ENCODE results near the gene ECHS1. TPM values are rescaled to one million over a fixed set of nuclear protein-coding genes. Genes with fewer than 3 reads are reported as not detected.
A peak's percentile ranks its signal among the peaks of the same experiment; 100 is the strongest.

The ECHS1 gene
- polyA plus RNA-seq, 1 donor: 126 TPM

DNA sequence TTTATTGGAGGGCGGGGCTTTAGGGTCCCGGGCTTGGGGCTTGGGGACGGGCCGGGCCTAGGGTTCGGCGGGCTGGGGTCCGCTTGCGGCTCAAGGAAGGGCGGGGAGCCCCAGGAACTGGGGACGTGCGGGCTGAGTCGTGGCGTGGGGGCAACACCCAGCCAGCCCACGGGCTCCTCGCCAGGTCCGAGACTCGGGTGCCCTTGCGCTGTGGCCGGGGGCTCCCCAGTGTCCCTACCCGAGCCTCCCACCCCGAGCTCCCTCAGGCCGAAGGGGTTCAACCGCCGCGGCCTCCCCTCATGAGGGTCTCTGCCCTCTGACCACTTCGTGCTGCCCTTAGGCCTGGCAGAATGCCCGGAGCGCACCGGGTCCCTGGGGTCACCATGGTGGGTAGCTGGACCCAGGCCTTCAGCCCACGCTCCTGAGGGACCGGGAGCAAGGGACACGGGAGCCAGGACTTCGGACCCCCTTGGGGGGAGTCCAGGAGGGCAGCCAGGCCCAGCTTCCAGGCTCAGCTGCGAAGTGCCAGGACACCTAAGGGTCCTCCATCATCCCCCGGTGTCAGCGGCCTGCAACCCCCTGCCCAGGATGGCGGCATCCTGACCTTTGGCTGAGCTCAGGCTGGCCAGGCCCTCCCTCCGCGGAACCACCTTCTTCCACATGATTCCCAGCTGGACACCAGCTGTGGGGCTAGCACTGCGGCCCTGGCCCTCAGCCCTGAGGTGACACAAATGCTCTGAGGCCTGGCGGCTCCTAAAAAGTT lies 14.8 kb downstream of the ECHS1 start:
- H3K36me3 ChIP-seq (ENCODE audit: control insufficient read depth, insufficient read depth, low read length): peaks cover 36% of the 10 kb centered on the region

DNA sequence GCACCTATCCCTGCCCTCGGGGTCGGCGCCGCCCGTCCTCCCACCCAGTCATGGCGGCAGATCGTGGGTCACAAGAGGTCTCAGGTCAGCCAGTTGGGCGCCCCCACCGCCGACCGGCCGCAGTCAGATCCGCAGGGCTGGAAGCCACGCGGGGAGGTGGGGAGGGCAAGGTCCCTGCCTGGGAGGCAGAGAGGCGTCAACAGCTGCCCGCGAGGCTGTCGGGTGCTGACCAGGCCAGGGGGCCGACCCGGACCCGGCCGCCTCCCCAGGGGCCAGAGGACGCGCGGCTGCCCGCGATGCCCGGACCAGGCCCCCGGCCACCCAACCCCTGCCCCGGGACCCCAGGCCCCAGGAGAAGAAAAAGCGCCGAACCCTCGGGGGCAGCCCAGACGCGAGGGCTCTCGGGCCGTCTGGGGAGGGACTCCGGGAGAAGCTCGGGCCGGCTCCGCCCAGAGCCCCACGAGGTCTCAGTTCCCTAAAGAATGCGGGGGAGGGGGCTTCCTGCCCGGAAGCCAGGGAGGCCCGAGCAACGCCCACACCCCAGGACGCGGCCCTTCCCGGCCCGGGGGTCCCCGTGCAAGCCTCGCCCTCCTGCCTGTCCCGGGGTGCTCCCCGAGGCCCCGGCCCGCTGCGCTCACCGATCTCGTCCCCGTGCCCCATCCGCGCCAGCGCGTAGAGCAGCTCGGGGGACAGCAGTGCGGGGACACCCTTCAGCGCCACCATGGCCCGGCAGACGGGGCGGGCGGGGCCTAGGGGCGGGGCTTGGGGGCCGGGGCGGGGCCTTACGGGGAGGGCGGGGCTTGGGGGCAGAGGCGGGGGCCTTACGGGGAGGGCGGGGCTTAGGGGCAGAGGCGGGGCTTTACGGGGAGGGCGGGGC lies 15.6 kb downstream of the ECHS1 start, which contains the start of gene FUOM:
Gene FUOM, minus strand, starts transcription at position 735 of the 877 bp plus-strand sequence. Its CDS starts 12 bp downstream, at position 723.
- Histone ChIP-seq H3K4me1 (ENCODE audit: control insufficient read depth, insufficient read depth, low read length) (peaks cover 38% of the 10 kb centered on the region), H3K36me3 (ENCODE audit: control insufficient read depth, insufficient read depth, low read length) (peaks cover 29% of the 10 kb centered on the region), H3K27ac (ENCODE audit: low read length) (peak within 1 kb of the TSS; percentile 71), H3K27me3 (ENCODE audit: control insufficient read depth, insufficient read depth, low read length) (no peaks in the 10 kb centered on the region), H3K4me3 (ENCODE audit: low read length) (peak within 1 kb of the TSS; percentile 38), H3K9me3 (ENCODE audit: control insufficient read depth, low read depth, low read length) (peaks cover 10% of the 10 kb centered on the region)
- no CpG with 5 or more reads among the region's 83 CpGs for WGBS (ENCODE audit: insufficient coverage, low lambda C conversion rate)
- peak in 1 of 2 donors; percentile 68 for DNase-seq

More for the DNA sequence above, 14.8 kb downstream of the ECHS1 start:
- Histone ChIP-seq H3K4me3 (ENCODE audit: low read length) (no peak overlapping the region), H3K9me3 (ENCODE audit: control insufficient read depth, low read depth, low read length) (peaks cover 10% of the 10 kb centered on the region), H3K27me3 (ENCODE audit: control insufficient read depth, insufficient read depth, low read length) (no peaks in the 10 kb centered on the region), H3K27ac (ENCODE audit: low read length) (peak overlapping the region; percentile 42), H3K4me1 (ENCODE audit: control insufficient read depth, insufficient read depth, low read length) (peaks cover 38% of the 10 kb centered on the region)
- WGBS (ENCODE audit: insufficient coverage, low lambda C conversion rate): 80% methylated on average over 1 of the region's 41 CpGs
- no peak for DNase-seq

DNA sequence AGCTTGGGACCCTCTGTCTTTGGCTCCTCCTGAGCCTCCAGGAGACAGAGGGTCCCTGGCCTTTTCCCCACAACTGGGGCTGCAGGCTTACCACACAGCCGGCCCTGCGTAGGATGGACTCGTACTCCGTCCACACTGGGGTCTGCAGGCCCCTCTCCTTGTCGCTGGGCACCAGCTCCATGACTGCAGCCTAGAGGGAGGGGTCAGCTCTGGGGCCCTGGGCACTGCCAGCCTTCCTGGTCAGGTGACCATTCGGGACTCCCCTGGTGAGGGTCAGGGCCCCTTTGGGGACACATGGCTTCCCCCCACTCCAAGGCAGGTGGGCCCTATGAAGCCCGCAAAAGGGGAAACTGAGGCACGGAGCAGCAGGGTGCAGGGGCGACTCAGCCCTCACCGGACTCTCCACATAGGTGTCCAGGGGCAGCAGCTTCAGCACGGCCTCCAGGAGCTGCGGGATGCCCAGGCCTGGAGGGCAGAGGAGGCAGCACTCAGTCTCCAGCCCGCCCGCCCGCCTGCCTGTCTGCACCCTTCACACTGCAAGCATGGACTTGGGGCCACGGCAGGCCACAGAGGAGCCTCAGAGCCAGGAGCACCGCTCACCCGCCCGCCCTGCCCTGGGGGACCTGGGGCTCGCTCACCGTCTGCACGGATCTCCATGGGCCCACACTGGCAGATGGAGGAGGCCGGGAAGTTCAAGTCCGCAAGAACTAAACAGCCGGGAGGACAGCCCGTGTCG lies 16.4 kb downstream of the ECHS1 start:
- WGBS (ENCODE audit: insufficient coverage, low lambda C conversion rate): no CpG with 5 or more reads among the region's 27 CpGs
- Histone ChIP-seq H3K27me3 (ENCODE audit: control insufficient read depth, insufficient read depth, low read length) (no peaks in the 10 kb centered on the region), H3K4me3 (ENCODE audit: low read length) (peak overlapping the region; percentile 38), H3K36me3 (ENCODE audit: control insufficient read depth, insufficient read depth, low read length) (peaks cover 28% of the 10 kb centered on the region), H3K4me1 (ENCODE audit: control insufficient read depth, insufficient read depth, low read length) (peaks cover 38% of the 10 kb centered on the region), H3K27ac (ENCODE audit: low read length) (no peak overlapping the region), H3K9me3 (ENCODE audit: control insufficient read depth, low read depth, low read length) (peaks cover 10% of the 10 kb centered on the region)
- DNase-seq: no peak

DNA sequence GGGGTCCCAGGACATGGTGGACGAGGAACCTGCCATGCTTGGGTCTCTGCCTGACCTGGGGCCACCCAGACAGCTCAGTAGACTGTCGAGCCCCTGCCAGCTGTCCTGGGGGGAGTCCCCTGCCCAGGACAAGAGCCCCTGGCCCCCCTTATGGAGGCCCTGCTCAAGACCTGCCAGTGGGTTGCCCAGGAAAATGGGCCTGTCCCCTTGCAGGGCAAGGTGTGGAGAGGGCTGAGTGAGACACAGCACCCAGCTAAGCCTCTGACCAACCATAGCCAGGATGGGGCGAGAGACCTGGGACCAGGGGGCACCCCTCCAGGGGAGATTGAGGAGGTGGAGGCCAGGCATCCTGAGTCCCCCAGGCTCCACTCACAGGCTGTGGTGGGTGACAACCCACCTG lies 17.2 kb downstream of the ECHS1 start:
- no peaks in the 10 kb centered on the region for H3K27me3 ChIP-seq (ENCODE audit: control insufficient read depth, insufficient read depth, low read length)

DNA sequence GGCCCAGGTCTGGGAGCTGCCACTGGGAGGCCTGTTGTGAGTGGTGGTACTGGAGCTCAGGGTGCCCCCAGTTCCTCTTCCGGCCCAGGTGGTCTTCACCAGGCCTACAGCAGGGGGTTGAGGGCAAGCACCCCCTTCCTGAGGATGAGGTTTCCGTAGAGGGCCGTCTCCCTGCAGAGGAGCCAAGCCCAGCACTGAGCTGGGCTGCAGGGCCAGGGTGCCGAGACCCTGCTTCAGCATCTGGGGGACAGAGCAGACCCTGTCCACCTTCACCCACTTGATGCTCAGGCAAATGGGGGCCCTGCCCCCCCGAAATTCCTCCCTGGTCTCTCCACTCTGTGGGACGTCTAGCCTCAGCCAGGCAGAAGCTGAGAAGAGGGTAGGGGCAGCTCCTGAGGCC lies 17.9 kb downstream of the ECHS1 start:
- Histone ChIP-seq H3K27ac (ENCODE audit: low read length) (no peak overlapping the region), H3K36me3 (ENCODE audit: control insufficient read depth, insufficient read depth, low read length) (peaks cover 30% of the 10 kb centered on the region), H3K4me3 (ENCODE audit: low read length) (no peak overlapping the region), H3K27me3 (ENCODE audit: control insufficient read depth, insufficient read depth, low read length) (no peaks in the 10 kb centered on the region), H3K9me3 (ENCODE audit: control insufficient read depth, low read depth, low read length) (peaks cover 14% of the 10 kb centered on the region), H3K4me1 (ENCODE audit: control insufficient read depth, insufficient read depth, low read length) (peaks cover 35% of the 10 kb centered on the region)
- no peak for DNase-seq
- WGBS (ENCODE audit: insufficient coverage, low lambda C conversion rate): no CpG with 5 or more reads among the region's 6 CpGs

More for the DNA sequence above, 17.2 kb downstream of the ECHS1 start:
- Histone ChIP-seq H3K4me1 (ENCODE audit: control insufficient read depth, insufficient read depth, low read length) (peaks cover 38% of the 10 kb centered on the region), H3K4me3 (ENCODE audit: low read length) (no peak overlapping the region), H3K27ac (ENCODE audit: low read length) (no peak overlapping the region), H3K36me3 (ENCODE audit: control insufficient read depth, insufficient read depth, low read length) (peaks cover 28% of the 10 kb centered on the region), H3K9me3 (ENCODE audit: control insufficient read depth, low read depth, low read length) (peaks cover 12% of the 10 kb centered on the region)
- no CpG with 5 or more reads among the region's 3 CpGs for WGBS (ENCODE audit: insufficient coverage, low lambda C conversion rate)
- DNase-seq: no peak

DNA sequence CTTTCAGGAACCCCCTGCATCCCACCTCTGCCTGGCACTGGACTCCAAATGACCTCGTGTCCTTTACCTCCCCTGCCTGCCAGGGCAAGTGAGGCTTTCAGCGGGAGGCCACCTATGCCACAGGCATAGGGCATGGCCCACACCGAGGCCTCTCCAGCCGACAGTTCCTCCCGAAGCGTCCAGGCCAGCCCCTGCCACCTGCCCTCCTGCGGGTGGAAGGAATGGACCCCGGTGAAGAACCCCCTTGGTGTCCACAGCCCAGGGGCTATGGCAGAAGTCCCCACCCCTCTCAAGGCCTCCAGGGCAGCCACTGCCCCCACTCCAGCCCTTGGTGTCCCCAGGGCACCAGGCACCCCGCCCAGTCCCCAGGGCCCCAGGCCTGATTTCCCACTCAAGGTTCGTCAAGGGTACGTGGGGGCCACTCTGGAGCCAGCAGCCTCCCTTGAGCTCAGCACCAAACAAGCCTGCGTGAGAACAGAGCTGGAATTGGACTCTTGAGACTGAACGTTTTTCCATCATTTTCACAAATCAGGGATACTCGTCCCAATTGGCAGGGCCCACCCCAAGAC lies 18.4 kb downstream of the ECHS1 start:
- H3K27me3 ChIP-seq (ENCODE audit: control insufficient read depth, insufficient read depth, low read length): no peaks in the 10 kb centered on the region
- H3K4me1 ChIP-seq (ENCODE audit: control insufficient read depth, insufficient read depth, low read length): peaks cover 34% of the 10 kb centered on the region
- peaks cover 30% of the 10 kb centered on the region for H3K36me3 ChIP-seq (ENCODE audit: control insufficient read depth, insufficient read depth, low read length)
- no CpG with 5 or more reads among the region's 14 CpGs for WGBS (ENCODE audit: insufficient coverage, low lambda C conversion rate)
- H3K9me3 ChIP-seq (ENCODE audit: control insufficient read depth, low read depth, low read length): peaks cover 14% of the 10 kb centered on the region
- DNase-seq: no peak
- no peak overlapping the region for H3K4me3 ChIP-seq (ENCODE audit: low read length)
- H3K27ac ChIP-seq (ENCODE audit: low read length): no peak overlapping the region

DNA sequence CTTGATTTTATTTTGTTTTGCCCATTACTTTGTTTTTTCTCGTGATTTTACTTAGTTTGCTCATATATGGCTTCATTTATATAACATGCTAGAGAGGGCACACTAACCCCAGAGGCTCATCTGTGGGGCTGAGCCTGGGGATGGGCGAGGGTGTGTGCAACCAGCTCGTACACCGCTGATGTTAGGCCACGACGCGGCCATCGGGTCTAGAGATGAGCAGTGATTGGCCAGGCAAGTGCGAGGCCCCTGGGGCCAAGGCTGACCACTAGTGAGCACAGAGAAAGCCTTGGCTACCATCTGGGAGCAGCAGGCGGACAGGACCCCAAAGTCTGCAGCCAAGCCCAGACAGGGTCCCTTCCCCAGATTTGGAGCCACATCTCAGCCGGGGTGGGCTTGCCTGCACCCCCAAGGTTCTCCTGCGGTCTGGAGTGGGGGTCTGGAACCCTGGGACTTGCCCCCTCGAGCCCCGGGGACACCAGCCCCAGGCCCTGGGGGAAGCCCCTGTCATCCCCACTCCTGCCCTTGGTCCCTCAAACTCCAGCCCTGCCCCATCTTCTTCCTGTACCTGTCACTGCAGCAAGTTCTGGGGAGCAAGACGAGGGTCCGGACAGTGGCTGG lies 19.1 kb downstream of the ECHS1 start:
- Histone ChIP-seq H3K36me3 (ENCODE audit: control insufficient read depth, insufficient read depth, low read length) (peaks cover 30% of the 10 kb centered on the region), H3K27me3 (ENCODE audit: control insufficient read depth, insufficient read depth, low read length) (no peaks in the 10 kb centered on the region), H3K4me1 (ENCODE audit: control insufficient read depth, insufficient read depth, low read length) (peaks cover 38% of the 10 kb centered on the region), H3K27ac (ENCODE audit: low read length) (no peak overlapping the region), H3K4me3 (ENCODE audit: low read length) (no peak overlapping the region), H3K9me3 (ENCODE audit: control insufficient read depth, low read depth, low read length) (peaks cover 15% of the 10 kb centered on the region)
- no peak for DNase-seq
- 100% methylated on average over 1 of the region's 16 CpGs for WGBS (ENCODE audit: insufficient coverage, low lambda C conversion rate)

DNA sequence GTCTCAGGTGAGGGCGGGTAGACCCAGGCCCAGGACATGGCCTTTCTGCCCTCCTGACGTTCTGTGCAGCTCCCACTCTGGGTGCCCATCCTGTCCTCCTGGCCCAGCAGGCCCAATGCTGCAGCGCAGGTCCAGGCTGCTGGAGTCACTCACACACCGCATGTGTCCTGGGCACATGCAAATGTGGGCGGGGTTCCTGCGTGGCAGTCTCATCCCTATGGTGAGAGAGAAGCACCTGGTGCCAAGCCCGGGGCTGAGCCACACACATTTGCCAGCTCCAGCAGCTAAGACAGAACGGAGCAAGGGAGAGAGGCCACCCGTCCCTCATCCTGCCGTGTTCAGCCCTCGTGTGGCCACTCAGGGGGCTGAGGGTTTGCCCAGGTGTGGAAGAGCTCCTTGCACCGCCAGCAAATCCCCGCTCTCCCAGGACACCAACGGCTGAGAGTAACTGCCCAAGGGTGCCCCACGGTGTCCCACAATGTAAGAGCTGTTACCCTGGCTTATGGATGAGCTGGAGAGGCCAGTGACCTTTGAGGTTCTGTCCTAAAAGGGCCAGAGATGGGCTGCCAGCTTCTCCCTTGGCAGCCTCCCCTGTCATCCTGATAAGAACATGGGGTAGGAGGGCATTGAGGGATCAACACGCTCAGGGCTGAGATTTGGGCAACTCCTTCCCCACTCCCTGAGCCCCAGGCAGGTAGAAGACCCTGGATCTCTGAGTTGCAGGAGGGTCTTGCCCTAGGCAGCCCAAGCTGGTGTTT lies 19.8 kb downstream of the ECHS1 start:
- no CpG with 5 or more reads among the region's 16 CpGs for WGBS (ENCODE audit: insufficient coverage, low lambda C conversion rate)
- no peak overlapping the region for H3K4me3 ChIP-seq (ENCODE audit: low read length)
- no peak overlapping the region for H3K27ac ChIP-seq (ENCODE audit: low read length)
- H3K9me3 ChIP-seq (ENCODE audit: control insufficient read depth, low read depth, low read length): peaks cover 11% of the 10 kb centered on the region
- H3K27me3 ChIP-seq (ENCODE audit: control insufficient read depth, insufficient read depth, low read length): no peaks in the 10 kb centered on the region
- peaks cover 36% of the 10 kb centered on the region for H3K4me1 ChIP-seq (ENCODE audit: control insufficient read depth, insufficient read depth, low read length)
- DNase-seq: no peak
- H3K36me3 ChIP-seq (ENCODE audit: control insufficient read depth, insufficient read depth, low read length): peaks cover 30% of the 10 kb centered on the region
